ENCODE data around the gene SEPTIN8.
"Not testable (repeated sequence)": the region's sequence is repeated elsewhere in the genome, so short reads cannot be mapped to it uniquely, and the experiment has no call there.

Gene SEPTIN8

DNA sequence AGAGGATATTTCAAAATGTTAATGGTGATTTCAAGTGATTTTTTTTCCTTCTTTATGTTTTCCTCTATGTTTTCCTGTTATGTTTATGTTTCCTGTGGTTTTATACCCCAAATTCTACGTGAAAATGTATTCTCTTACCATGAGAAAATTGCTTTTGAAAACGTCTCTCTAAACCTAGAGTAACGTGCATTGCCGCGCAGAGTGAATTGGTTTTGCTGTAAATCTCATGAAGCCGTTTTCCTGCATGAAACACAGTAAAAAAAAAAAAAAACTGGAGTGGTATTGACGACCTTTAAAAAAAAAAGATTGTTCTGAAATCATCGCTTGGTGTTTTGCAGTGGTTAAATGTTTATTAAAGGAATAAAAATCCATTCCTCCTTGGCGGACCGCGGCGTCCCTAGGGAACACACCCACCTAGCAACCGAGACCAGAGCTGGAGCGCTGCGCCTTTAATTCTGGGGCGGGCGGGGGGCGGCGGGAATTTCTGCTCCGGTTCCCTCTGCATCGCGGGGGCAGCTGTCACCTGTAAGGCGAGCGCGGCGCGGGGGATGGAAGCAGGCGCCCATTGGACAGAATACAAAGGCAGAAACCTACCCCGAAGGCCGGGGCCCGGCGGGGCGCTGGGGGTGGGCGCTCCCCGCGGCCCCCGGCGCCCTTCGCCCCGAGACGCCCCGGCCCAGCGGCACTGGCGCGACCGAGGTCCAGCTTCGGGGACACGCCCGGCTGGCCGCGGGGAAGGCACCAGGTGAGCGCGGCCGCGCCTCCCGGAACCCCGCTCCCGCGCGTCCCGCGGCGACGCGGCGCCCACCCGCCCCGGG lies 36.0 kb upstream of the SEPTIN8 start, which contains the start of gene SOWAHA:
SOWAHA (plus strand) TSS at position 522 of the 818 bp plus-strand sequence. CDS start 320 bp downstream, outside the sequence.
- DNase-seq (ENCODE audit: low read depth, low spot score) = no peak

DNA sequence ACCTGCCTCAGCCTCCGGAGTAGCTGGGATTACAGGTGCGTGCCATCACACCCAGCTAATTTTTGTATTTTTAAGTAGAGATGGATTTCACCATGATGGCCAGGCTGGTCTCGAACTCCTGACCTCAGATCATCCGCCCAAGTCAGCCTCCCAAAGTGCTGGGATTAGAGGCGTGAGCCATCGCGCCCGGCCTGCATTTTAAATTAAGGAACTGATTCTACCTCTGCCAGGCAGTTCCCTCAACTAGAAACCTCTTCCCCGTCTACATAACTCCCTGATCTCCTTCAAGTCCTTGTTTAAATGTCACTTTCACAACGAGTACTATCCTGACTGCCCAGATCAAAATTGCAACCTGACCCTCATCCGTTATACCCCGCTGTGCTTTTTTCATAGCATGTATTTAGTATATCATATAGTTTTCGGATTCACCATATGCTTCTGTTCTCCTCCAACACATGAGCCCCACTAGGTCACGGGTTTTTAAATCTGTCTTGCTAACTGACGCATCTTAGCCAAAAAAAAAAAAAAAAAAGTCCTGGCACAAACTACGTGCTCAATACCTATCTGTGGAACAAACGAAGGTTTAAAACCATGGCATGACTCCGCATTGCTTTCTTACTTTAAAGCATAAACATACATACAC lies 35.2 kb upstream of the SEPTIN8 start:
- DNase-seq (ENCODE audit: low read depth, low spot score) = no peak

DNA sequence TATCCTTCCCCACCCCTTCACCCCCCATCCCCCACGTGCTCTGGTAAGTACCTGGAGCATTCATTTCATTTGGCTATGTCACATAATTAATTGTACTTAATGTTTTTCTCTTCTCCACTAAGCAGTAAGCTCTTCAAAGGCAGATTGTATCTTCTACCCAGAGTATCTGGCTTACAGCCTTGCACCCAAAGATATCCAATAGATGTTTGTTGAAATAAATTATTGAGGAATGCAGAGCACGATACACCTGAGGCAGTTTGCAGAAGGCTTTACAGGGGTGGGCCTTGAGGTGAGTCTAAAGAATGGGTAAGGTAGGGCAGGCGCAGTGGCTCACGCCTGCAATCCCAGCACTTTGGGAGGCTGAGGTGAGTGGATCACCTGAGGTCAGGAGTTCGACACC lies 33.6 kb upstream of the SEPTIN8 start:
- no peak for DNase-seq (ENCODE audit: low read depth, low spot score)

DNA sequence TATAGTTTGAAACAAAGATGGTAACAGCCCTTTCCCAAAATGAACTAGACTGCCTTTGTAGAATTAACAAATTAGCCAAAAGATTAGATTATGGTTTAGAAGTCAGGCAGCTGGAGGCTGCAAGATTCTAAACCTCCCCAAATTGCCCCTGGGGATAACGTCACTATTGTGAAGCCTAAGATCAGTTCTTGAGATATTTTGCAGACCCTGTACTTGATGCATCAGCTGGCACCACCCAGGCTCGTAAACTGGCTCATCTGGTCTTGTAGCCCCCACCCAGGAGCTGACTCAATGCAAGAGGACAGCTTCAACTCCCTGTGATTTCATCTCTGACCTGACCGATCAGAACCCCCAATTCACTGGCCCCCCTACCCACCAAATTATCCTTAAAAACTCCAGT lies 31.8 kb upstream of the SEPTIN8 start:
- no peak for DNase-seq (ENCODE audit: low read depth, low spot score)

DNA sequence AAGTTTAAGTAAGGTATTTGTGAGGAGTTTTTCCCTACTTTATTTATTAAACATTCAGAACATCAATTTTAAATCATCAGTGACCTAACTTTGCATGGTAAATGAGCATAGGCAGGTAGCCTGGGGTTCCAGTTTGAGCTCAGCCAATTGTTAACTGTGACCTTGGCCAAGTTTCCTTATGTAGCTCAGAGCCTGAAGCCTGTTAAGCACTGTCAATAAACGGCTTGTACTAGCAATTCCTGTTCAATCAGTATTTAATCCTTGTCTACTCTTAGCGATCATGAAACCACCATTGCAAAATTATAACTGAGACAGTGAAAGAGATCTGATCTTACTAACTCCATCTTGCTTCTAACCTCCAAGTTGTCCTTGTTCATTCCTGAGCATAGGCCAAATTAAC lies 31.4 kb upstream of the SEPTIN8 start:
- DNase-seq (ENCODE audit: low read depth, low spot score) = no peak

DNA sequence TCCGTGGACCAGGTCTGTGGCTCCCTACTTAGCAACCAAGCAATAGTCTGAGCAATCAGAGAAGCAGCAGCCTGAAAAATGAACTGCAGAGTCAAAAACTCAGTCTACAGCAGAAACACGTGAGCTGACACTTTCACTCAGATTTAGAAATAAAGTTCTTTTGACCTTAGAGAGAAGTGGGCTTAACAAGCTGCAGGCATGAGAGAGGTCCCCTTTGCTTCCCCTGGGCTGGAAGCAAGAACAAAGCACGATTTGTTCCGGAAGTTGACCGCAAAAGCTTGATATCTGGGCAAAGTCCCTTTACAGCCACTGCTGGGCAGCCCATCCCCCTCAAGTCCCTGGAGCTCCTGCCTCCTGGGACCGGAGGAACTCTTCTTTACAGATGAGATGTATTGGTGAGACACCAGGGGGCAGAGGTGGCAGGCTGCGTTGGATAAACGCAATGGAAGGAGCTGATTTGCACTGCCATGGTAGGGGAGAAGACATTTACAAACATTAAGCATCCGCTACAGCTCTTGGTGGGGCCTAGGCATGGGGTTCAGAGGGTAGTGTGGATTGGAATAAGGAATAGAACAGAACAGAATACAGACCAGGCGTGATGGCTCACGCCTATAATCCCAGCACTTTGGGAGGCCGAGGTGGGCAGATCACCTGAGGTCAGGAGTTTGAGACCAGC lies 30.3 kb upstream of the SEPTIN8 start:
- DNase-seq (ENCODE audit: low read depth, low spot score) = no peak

DNA sequence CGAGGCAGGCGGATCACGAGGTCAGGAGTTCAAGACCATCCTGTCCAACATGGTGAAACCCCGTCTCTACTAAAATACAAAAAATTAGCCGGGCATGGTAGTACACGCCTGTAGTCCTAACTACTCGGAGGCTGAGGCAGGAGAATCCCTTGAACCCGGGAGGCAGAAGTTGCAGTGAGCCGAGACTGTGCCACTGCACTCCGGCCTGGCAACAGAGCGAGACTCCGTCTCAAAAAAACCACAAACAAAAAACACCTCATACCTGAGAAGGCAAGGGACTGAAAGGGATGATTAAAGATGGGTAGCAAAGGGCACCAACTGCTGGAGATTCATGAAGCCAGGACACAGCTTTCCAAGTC lies 29.7 kb upstream of the SEPTIN8 start:
- DNase-seq (ENCODE audit: low read depth, low spot score) = not testable (repeated sequence)

DNA sequence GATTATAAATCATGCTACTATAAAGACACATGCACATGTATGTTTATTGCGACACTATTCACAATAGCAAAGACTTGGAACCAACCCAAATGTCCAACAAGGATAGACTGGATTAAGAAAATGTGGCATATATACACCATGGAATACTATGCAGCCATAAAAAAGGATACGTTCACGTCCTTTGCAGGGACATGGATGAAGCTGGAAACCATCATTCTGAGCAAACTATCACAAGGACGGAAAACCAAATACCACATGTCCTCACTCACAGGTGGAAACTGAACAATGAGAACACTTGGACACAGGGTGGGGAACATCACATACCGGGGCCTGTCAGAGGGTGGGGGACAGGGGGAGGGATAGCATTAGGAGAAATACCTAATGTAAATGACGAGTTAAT lies 28.8 kb upstream of the SEPTIN8 start:
- DNase-seq (ENCODE audit: low read depth, low spot score) = not testable (repeated sequence)

DNA sequence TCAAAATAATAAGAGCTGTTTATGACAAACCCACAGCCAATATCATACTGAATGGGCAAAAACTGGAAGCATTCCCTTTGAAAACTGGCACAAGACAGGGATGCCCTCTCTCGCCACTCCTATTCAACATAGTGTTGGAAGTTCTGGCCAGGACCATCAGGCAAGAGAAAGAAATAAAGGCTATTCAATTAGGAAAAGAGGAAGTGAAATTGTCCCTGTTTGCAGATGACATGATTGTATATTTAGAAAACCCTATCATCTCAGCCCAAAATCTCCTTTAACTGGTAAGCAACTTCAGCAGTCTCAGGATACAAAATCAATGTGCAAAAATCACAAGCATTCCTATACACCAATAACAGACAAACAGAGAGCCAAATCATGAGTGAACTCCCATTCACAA lies 27.2 kb upstream of the SEPTIN8 start:
- DNase-seq (ENCODE audit: low read depth, low spot score) = not testable (repeated sequence)

DNA sequence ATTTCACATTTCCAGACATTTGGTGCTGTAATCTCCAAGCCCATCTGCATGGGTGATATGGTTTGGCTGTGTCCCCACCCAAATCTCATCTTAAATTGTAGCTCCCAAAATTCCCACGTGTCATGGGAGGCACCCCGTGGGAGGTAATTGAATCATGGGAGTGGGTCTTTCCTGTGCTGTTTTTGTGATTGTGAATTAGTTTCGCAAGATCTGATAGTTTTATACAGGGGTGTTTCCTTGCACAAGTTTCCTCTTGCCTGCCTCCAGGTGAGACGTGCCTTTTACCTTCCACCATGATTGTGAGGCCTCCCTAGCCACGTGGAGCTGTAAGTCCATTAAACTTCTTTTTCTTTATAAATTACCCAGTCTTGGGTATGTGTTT lies 25.6 kb upstream of the SEPTIN8 start:
- DNase-seq (ENCODE audit: low read depth, low spot score) = not testable (repeated sequence)

DNA sequence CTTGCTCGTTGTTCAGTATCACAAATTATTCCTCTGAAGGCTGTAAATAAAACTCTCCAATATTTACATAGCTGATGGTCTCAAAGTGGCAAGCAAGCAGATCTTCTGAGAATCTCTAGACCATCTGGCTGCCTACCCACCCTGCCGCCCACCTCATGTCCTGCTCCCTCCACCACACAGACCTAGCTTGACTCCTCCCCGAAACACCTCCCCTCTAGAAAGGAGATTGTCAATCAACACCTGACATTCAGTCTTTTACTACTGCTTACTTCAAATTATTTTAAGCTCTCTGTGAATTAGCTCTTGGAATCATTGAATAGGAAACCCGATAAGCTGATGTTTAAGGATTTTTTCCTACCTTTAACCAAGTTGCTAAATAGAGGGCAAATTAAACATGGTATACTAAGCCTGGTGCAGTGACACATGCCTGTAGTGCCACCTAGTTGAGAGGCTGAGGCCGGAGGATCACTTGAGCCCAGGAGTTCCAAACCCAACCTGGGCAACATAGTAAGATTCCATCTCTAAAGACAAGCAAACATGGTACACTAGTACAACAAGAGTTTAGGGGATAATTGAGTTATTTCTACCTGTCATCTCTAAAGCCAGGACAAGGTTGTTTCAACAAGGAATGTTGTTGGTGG lies 25.1 kb upstream of the SEPTIN8 start:
- no peak for DNase-seq (ENCODE audit: low read depth, low spot score)

DNA sequence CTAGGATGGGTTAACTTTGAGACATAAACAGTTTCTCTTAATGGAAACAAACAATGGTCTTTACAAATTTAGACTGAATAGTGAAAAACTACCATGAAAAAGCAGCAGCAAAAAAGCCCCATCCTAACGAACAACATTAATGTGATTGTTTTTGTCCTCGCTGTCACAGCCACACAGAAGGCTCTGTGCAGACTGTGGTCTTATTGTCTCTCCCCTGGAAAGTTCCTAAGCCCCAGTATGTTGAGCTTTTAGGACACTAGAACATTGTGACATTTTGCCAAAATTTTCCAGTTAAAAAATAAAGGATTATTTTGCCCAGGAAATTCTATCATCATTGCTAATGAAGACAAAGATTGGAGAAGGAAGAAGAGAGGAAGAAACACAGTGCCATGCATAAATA lies 23.5 kb upstream of the SEPTIN8 start:
- DNase-seq (ENCODE audit: low read depth, low spot score) = no peak

DNA sequence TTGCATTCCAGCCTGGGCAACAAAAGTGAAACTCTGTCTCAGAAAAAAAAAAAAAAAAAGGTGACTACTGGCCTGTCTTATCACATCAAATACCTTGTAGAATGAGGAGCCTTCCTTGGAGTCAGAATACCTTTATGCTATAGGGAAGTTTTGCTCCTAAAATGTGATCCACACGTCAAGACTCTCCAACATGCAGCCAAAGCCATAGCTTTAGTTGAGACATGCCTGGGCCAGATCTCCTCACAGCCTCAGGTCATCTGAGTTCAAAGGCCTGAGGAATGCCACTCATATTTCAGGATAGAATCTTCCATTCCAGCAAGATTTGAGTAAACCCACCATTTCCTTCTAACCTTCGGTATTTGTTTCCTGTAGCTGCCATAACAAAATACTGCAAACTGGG lies 22.4 kb upstream of the SEPTIN8 start:
- no peak for DNase-seq (ENCODE audit: low read depth, low spot score)

DNA sequence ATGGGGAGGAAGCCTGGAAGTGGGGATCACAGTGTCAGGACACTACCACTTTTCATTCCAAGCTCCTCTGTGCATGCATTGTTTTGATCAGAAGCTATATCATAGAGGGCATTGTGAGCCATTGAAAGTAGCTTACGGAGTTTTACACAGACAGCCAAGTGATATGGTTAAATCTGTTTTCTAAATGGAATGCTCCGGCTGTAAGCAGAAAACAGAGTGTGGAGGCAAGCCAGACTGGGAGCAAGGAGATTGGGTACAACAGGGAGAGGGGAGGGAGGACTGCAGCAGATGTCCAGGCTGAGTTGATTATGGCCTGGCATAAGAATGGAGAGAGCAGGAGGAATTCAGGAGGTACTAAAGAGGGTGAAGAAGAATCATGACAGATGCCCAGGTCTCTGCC lies 20.6 kb upstream of the SEPTIN8 start:
- DNase-seq (ENCODE audit: low read depth, low spot score) = no peak

DNA sequence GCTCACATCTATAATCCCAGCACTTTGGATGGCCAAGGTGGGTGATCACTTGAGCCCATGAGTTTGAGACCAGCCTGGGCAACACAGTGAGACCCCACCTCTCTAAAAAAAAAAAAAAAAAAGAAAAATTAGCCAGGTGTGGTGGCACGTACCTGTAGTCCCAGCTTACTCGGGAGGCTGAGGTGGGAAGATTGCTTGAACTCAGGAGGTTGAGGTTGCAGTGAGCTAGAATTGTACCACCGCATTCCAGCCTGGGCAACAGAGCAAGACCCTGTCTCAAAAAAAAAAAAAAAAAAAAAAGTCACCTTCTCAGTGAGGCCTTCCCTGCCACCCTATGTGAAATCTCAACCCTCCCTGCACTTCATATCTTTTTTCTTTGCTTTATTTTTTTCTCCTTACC lies 14.0 kb upstream of the SEPTIN8 start:
- no peak for DNase-seq (ENCODE audit: low read depth, low spot score)

DNA sequence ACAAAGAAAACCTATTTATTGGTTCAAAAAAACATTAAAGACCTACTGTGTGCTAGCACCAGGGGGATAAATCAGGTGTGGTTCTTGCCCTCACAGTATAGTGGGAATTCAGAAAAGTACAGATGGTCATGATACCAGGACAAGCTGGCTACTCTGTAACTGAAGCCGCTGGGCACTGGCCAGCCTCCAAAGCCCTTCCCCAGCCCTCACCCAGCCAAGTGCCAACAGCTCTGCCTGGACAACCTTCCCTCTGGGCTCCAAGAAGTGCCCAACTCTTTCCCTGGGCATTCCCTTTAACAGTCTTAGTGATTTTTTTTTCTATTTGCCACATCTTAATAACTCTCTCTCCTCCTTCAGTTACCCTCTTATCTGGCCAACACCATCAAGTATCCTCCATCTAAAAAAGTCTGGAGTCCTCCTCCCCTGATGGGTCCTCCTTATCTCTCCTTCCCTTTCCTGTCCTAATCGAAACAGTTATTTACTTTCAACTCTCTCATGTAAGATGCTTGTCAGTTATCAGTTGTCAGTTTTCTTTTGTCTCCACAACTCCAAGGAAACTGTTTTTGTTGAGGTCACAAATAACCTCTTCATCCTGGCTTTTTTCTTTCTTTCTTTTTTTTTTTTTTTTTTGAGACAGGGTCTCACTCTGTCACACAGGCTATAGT lies 13.3 kb upstream of the SEPTIN8 start:
- no peak for DNase-seq (ENCODE audit: low read depth, low spot score)

DNA sequence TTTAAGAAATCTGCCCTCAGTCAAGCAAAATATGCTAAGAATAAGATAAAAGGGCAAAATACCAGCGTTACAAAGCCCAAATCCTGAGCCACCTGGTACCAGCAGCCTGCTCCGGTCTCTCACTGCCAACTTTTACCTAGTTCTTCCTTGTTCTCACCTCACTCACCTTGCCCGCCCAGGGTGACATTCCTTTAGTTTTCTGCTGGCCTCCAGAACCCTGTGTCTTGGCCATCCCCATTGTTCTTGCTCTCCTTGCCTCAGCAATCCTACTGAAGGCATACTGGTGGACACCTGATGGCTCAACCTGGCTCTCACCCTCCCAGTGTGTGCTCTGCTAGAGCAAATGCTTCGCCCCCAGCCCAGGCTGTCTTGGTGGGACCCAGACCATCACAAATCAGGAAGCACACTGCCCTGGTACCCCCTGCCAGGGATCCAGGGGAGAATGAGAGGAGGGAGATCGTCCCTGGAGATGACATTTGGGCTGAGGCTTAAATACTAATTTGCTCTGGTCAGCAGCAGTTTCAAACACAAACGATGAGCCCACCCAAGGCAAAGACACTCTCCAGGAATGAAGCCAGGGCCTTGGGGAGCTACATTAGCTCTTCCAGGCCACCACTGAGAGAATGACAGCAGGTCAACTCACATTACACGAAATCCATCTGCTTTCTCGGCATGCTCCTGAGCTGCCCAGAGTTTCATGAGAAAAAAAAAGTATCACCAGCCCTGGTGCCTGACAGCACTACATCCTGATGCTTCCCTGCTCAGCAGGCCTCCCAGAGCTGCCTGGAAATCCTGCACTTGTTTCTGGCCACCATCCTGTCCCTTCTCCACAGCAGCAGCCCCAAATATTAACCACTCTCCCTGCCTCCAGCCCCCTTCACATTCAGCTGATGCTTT lies 12.2 kb upstream of the SEPTIN8 start:
- no peak for DNase-seq (ENCODE audit: low read depth, low spot score)

DNA sequence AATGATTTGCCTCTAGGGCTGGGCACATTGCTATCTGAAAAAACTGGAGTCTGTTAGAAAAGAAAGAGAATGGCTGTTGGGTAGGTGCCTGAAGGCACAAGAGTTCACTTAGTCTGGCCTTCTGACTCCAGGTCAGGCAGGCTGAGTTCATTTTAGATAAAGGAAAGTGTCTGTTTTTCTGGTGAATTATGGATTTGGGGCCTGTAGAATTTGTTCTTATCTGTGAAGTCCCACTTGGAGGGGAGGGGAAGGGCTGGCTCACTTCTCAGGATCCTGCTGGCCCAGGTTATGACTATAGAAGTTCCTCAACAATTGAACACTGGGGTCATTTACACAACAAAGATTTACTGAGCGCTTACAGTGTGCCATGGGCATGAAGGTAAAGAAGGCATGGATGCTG lies 11.5 kb upstream of the SEPTIN8 start:
- DNase-seq (ENCODE audit: low read depth, low spot score) = no peak

DNA sequence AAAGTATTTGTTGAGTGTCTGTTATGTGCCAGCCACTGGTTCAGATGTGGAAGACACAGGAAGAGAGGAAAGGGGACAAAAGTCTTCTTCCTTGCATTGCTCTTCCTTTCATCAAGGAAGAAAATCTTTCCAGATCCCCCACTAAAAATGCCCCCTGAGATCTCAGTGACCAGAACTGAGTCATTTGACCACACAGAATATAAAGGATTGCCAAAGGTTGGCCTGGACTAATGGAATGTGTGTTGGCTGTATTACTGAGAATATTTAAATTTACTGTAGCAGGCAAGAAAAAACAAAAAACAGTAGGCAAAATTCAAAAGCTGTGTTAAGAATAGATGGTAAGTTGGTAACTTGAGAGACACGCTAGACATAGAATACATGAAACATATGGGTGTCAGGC lies 10.0 kb upstream of the SEPTIN8 start:
- DNase-seq (ENCODE audit: low read depth, low spot score) = no peak

DNA sequence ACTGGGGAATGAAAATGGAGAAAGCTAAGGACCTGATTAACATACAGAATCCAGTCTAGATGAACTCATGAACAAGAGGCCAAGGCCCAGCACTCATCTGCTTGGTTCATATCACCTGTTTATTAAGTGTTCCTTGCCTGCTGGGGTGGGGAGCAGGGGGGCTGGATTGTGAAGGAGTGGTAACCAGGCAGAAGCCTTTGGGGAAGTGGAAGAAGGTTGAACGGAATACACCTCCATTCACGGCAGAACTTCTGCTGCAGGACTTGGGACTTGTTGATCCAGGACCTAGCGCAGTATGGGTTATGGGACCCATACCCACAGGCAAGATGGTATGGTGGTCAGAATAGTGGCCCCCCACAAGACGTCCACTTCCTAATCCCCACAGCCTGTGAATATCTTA lies 8.8 kb upstream of the SEPTIN8 start:
- no peak for DNase-seq (ENCODE audit: low read depth, low spot score)

DNA sequence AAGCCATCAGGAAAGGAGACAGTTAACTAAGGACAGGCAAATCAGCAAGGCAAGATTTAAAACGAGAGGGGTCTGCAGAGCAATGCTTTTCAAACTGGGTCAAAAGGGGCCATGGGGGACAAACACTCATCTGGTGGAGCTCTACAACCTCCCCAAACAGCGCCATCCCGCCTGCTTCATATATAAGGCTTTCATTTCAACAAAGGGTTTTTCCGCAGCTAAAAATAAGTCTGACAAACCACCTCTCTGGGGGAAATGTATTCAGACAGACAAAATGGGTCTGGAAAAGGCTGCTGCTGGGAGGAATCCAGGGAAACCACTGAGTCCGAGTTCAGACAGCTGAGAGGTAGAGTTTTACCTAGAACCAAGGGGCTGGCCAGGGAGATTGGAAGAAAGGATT lies 8.3 kb upstream of the SEPTIN8 start:
- DNase-seq (ENCODE audit: low read depth, low spot score) = no peak

Measured in smooth muscle cell of the brain vasculature (primary cell).